ENCODE data around the gene SETD6. TPM values are rescaled to one million over a fixed set of nuclear protein-coding genes. Genes with fewer than 3 reads are reported as not detected.

SETD6 gene
- total and polyA plus RNA-seq, 9 of the 15 experiments (the other 6 are each of a cell fraction or from before 2014, with no cell fraction given) = 9.2 to 40.9 (median 19.8) TPM

- TF ChIP-seq AFF4 (CRISPR knock-in tag; IDR thresholded peaks at IDR 0.05) = peak; percentile 71; the same call in 1 of the 2 replicates
- no peak for TF ChIP-seq ZNF311 (CRISPR knock-in tag; IDR thresholded peaks at IDR 0.05)
- TF ChIP-seq HMG20B (CRISPR knock-in tag; IDR thresholded peaks at IDR 0.05) = no peak
- TF ChIP-seq NR2F6 (CRISPR knock-in tag; IDR thresholded peaks at IDR 0.05) = no peak
- TF ChIP-seq ZNF764 (CRISPR knock-in tag; IDR thresholded peaks at IDR 0.05; ENCODE audit: low read depth) = no peak
- TF ChIP-seq NCOA1 (IDR thresholded peaks at IDR 0.05; ENCODE audit: low read depth) = peak; percentile 58; the same call in 1 of the 2 replicates
- no peak for TF ChIP-seq MTA2 (IDR thresholded peaks at IDR 0.05; ENCODE audit: low read depth)
- peak; percentile 69 for TF ChIP-seq ETS1 (conservative IDR thresholded peaks at IDR 0.05; ENCODE audit: control insufficient read depth, low read depth, low read length)
- TF ChIP-seq NR2C2 (CRISPR knock-in tag; IDR thresholded peaks at IDR 0.05) = 0 out of 2 replicates have a peak, but pooled peaks have one; percentile 41
- no peak; the same call in 1 of the 2 replicates for TF ChIP-seq NR2C2 (tag; IDR thresholded peaks at IDR 0.05)
- TF ChIP-seq PKNOX1 (IDR thresholded peaks at IDR 0.05) = peak; percentile 69
- no peak for TF ChIP-seq HSF4 (CRISPR knock-in tag; IDR thresholded peaks at IDR 0.05; ENCODE audit: borderline replicate concordance)
- TF ChIP-seq ARID4B (CRISPR knock-in tag; IDR thresholded peaks at IDR 0.05) = peak; percentile 95
- no peak for TF ChIP-seq DPF2 (IDR thresholded peaks at IDR 0.05)
- no peak for TF ChIP-seq ATF3 (IDR thresholded peaks at IDR 0.05)
- TF ChIP-seq ATF3 (CRISPR knock-in tag; conservative IDR thresholded peaks at IDR 0.05) = no peak; the same call in 1 of the 2 replicates
These were observed at the start of gene SETD6 (continued) for GRCh38 chr16:58515125-58515870.
